Endometrial microvascular endothelial cells (primary cell): Measurements from ENCODE around the gene BMP5. TPM values are rescaled to one million over a fixed set of nuclear protein-coding genes. Genes with fewer than 3 reads are reported as not detected.

Source experiments
- in situ Hi-C: cut with HindIII; loops from 2 replicates; pipeline ENCODE4 v1.10.0; 2017; ENCODE audit warnings: low sequenced_read_pairs, low pct_unique_long_range_greater_than_20kb; ENCODE audit errors: inconsistent ontology term
- total RNA-seq: library from RNA; depleted of rRNA; stranded (reverse); fragments of >200 nt; gene quantifications from one replicate; pipeline ENCODE4 v1.2.3, GENCODE V29; 2015; ENCODE audit errors: inconsistent ontology term

Gene BMP5
- total RNA-seq, 1 donor from 2014 or later, result not detected

- in situ Hi-C loops, result no loop called here
These were observed 115.9 kb downstream of the BMP5 start for GRCh38 chr6:55759536-55759935.

GRCh38 chr6:55758156-55758937 is 117.0 kb downstream of the BMP5 start:
- in situ Hi-C loops, result no loop called here

- in situ Hi-C loops, result no loop called here
These were observed 118.8 kb downstream of the BMP5 start for GRCh38 chr6:55756531-55757031.

GRCh38 chr6:55748880-55749279 is 126.5 kb downstream of the BMP5 start:
- in situ Hi-C loops, result no loop called here

- in situ Hi-C loops, result no loop called here
These were observed 128.9 kb downstream of the BMP5 start for GRCh38 chr6:55746473-55746872.

- in situ Hi-C loops, result no loop called here
These were observed 141.1 kb downstream of the BMP5 start for GRCh38 chr6:55734256-55734655.

- in situ Hi-C loops, result no loop called here
These were observed 145.7 kb downstream of the BMP5 start for GRCh38 chr6:55729665-55730064.

- in situ Hi-C loops, result no loop called here
These were observed 149.2 kb downstream of the BMP5 start for GRCh38 chr6:55726144-55726543.

GRCh38 chr6:55714831-55715230 is 160.6 kb downstream of the BMP5 start:
- in situ Hi-C loops, result no loop called here

- in situ Hi-C loops, result no loop called here
These were observed 162.0 kb downstream of the BMP5 start for GRCh38 chr6:55713436-55713835.

GRCh38 chr6:55708711-55709110 is 166.7 kb downstream of the BMP5 start:
- in situ Hi-C loops, result no loop called here

- in situ Hi-C loops, result no loop called here
These were observed 169.6 kb downstream of the BMP5 start for GRCh38 chr6:55705451-55706440.

- in situ Hi-C loops, result no loop called here
These were observed 171.0 kb downstream of the BMP5 start for GRCh38 chr6:55704421-55704820.
